OCI-LY7 (cell line): Measurements from ENCODE around the gene MRO.

ENCODE experiments used
- EZH2phosphoT487 ChIP-seq: fragments of 200-600 bp; sonication (generic); IDR thresholded peaks from 2 replicates; pipeline ENCODE4 v1.6.1; 2018; ENCODE audit warnings: low read depth, borderline replicate concordance, mild to moderate bottlenecking, mixed run types, antibody characterized with exemption, low read length, moderate library complexity, mixed read lengths
- TF ChIP-seq, protein P1 (sequence below): fragments of 200-600 bp; sonication (generic); conservative IDR thresholded peaks from 2 replicates; pipeline ENCODE4 v1.5.1; 2014; ENCODE audit warnings: mild to moderate bottlenecking, antibody characterized with exemption, low read length, moderate library complexity, mixed read lengths

DNA sequence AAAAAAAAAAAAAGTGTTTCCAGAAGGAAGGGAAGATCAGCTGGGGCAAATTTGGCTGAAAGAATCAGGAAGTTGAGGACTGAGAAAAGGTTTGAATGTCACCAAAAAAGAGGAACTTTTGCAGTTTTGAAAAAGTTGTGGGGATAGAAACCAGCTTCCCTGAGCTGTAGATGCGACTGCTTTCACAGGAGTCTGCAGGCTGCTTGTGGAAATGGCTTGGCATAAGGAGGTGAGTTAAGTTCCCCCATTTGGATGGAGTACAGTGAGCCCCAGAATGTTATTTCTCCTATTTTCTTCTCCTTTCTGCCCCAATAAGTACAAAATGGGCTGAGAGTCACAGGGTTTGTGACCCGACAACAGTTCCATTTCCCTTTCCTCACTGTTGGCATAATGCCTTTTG lies 42.6 kb upstream of the MRO start:
- TF ChIP-seq, protein P1, sequence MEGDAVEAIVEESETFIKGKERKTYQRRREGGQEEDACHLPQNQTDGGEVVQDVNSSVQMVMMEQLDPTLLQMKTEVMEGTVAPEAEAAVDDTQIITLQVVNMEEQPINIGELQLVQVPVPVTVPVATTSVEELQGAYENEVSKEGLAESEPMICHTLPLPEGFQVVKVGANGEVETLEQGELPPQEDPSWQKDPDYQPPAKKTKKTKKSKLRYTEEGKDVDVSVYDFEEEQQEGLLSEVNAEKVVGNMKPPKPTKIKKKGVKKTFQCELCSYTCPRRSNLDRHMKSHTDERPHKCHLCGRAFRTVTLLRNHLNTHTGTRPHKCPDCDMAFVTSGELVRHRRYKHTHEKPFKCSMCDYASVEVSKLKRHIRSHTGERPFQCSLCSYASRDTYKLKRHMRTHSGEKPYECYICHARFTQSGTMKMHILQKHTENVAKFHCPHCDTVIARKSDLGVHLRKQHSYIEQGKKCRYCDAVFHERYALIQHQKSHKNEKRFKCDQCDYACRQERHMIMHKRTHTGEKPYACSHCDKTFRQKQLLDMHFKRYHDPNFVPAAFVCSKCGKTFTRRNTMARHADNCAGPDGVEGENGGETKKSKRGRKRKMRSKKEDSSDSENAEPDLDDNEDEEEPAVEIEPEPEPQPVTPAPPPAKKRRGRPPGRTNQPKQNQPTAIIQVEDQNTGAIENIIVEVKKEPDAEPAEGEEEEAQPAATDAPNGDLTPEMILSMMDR = no peak
- no peak for TF ChIP-seq EZH2phosphoT487
